ENCODE data around the gene DAG1.

DNA sequence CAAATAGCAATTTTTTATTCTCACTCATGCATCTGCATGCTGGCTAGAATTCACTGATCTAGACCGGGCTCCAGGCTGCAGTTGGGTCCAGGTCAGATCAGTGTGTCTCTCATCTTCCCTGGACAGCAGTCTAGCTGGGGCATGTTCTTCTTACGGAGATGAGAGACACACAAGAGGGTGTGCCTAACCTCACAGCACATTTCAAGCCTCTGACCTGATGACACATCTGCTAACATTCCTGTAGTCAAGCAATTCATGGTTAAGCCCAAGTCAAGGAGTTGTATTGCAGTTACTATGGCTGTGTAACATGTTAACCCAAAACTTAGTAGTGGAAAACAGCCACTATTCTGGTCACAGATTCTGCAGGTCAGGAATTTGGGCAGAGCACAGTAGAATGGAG is 97.3 kb downstream of the DAG1 start:
- TF ChIP-seq POLR2A (IDR thresholded peaks at IDR 0.05): no peak
- TF ChIP-seq, protein P1, sequence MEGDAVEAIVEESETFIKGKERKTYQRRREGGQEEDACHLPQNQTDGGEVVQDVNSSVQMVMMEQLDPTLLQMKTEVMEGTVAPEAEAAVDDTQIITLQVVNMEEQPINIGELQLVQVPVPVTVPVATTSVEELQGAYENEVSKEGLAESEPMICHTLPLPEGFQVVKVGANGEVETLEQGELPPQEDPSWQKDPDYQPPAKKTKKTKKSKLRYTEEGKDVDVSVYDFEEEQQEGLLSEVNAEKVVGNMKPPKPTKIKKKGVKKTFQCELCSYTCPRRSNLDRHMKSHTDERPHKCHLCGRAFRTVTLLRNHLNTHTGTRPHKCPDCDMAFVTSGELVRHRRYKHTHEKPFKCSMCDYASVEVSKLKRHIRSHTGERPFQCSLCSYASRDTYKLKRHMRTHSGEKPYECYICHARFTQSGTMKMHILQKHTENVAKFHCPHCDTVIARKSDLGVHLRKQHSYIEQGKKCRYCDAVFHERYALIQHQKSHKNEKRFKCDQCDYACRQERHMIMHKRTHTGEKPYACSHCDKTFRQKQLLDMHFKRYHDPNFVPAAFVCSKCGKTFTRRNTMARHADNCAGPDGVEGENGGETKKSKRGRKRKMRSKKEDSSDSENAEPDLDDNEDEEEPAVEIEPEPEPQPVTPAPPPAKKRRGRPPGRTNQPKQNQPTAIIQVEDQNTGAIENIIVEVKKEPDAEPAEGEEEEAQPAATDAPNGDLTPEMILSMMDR (IDR thresholded peaks at IDR 0.05): no peak
